H1 (cell line): ENCODE results near the gene GAB2. TPM values are rescaled to one million over a fixed set of nuclear protein-coding genes. Genes with fewer than 3 reads are reported as not detected.
A peak's percentile ranks its signal among the peaks of the same experiment; 100 is the strongest.

Experiments
- CTCF ChIA-PET: fragments of 300-600 bp; sonication (Branson Sonifier 250); formaldehyde crosslinking; loops from one replicate; lab custom pipeline; 2021; ENCODE audit not compliant: partially characterized antibody; lab: Charles Lee
- POLR2A ChIA-PET: fragments of 300-600 bp; sonication (Branson Sonifier 250); formaldehyde crosslinking; loops from one replicate; lab custom pipeline; 2021; ENCODE audit warnings: inconsistent platforms; ENCODE audit not compliant: partially characterized antibody; lab: Charles Lee
- DNase-seq, 2 experiments: peaks; one replicate each; pipeline versions ENCODE4 v3.0.0 to v3.0.0-alpha.2; 2010 to 2022; ENCODE audit warnings: low spot score in 2 of 2, low read depth in 1 of 2, mixed read lengths in 1 of 2
- FAIRE-seq: peaks from 2 replicates; lab custom pipeline; 2011; peaks lifted over from hg19 to GRCh38; lab: Jason Lieb, UNC
- H2AFZ ChIP-seq: 2 replicates; pipeline ENCODE4 v1.8.1; 2012; ENCODE audit warnings: low read length, inconsistent platforms
- H2AK5ac ChIP-seq: 2 replicates; pipeline ENCODE4 v1.6.1; 2013; ENCODE audit warnings: low read depth, low read length
- H2BK120ac ChIP-seq: replicated peaks from 2 replicates; pipeline ENCODE3; 2013; ENCODE audit warnings: low read depth, low read length, inconsistent platforms
- H2BK12ac ChIP-seq: 2 replicates; pipeline ENCODE4 v1.6.1; 2013; ENCODE audit warnings: low read depth, low read length
- H2BK15ac ChIP-seq: 2 replicates; pipeline ENCODE4 v1.6.1; 2013; ENCODE audit warnings: low read length
- H2BK20ac ChIP-seq: 2 replicates; pipeline ENCODE4 v1.6.1; 2013; ENCODE audit warnings: low read length
- H2BK5ac ChIP-seq: 2 replicates; pipeline ENCODE4 v1.6.1; 2013; ENCODE audit warnings: low read depth, low read length
- H3K14ac ChIP-seq: 2 replicates; pipeline ENCODE4 v1.6.1; 2013; ENCODE audit warnings: inconsistent platforms; ENCODE audit not compliant: insufficient read length
- H3K18ac ChIP-seq: 2 replicates; pipeline ENCODE4 v1.6.1; 2013; ENCODE audit warnings: low read length; ENCODE audit errors: extremely low read depth
- H3K23ac ChIP-seq: 2 replicates; pipeline ENCODE4 v1.6.1; 2013; ENCODE audit warnings: inconsistent platforms; ENCODE audit not compliant: insufficient read length
- H3K23me2 ChIP-seq: 2 replicates; pipeline ENCODE4 v1.6.1; 2013; ENCODE audit warnings: low read depth, low read length
- H3K27ac ChIP-seq: 2 replicates; pipeline ENCODE4 v1.6.1; 2011; ENCODE audit warnings: low read depth, low read length, inconsistent platforms
- H3K27me3 ChIP-seq, 4 experiments: replicated peaks in 1 of 4; 1 replicate in 1 of 4; 2 replicates in 3 of 4; pipeline versions ENCODE4 v1.6.1 to v1.8.1; 2011 to 2013; ENCODE audit warnings: low read length in 3 of 4, mild to moderate bottlenecking in 3 of 4, inconsistent platforms in 2 of 4, mixed read lengths in 2 of 4, moderate library complexity in 1 of 4; ENCODE audit not compliant: control insufficient read depth in 3 of 4, insufficient read depth in 3 of 4; ENCODE audit errors: extremely low read depth in 1 of 4
- H3K36me3 ChIP-seq, 4 experiments: 2 replicates each; pipeline versions ENCODE4 v1.6.1 to v1.8.1; 2011 to 2013; ENCODE audit warnings: mild to moderate bottlenecking in 4 of 4, low read length in 3 of 4, moderate library complexity in 2 of 4, control low read depth in 1 of 4, inconsistent platforms in 1 of 4; ENCODE audit not compliant: insufficient read depth in 4 of 4, control insufficient read depth in 2 of 4
- H3K4ac ChIP-seq: replicated peaks from 2 replicates; pipeline ENCODE3; 2013; ENCODE audit warnings: low read length, low read depth, mixed read lengths, inconsistent platforms; ENCODE audit not compliant: insufficient read length
- H3K4me1 ChIP-seq, 4 experiments: replicated peaks in 1 of 4; 1 replicate in 1 of 4; 2 replicates in 3 of 4; pipeline versions ENCODE4 v1.6.1 to v1.8.1; 2011 to 2013; ENCODE audit warnings: low read length in 3 of 4, inconsistent platforms in 2 of 4, mixed read lengths in 1 of 4; ENCODE audit not compliant: insufficient read depth in 4 of 4, control insufficient read depth in 3 of 4
- H3K4me2 ChIP-seq, 2 experiments: 2 replicates each; pipeline versions ENCODE4 v1.6.1 to v1.8.1; 2011 to 2013; ENCODE audit warnings: low read depth in 2 of 2, low read length in 2 of 2, control low read depth in 1 of 2, inconsistent platforms in 1 of 2, mild to moderate bottlenecking in 1 of 2; ENCODE audit not compliant: insufficient read depth in 1 of 2
- H3K4me3 ChIP-seq, 4 experiments: fragments of 200-600, 300-600 bp in 1 of 4; sonication (generic), shearing (Covaris generic), sonication (Bioruptor Twin) in 1 of 4; 2 replicates each; pipeline versions ENCODE4 v1.5.1 to v1.8.1; 2011 to 2016; ENCODE audit warnings: low read length in 4 of 4, low read depth in 3 of 4, control low read depth in 2 of 4, inconsistent platforms in 2 of 4, mild to moderate bottlenecking in 2 of 4, mixed read lengths in 1 of 4, moderate library complexity in 1 of 4; ENCODE audit not compliant: insufficient read depth in 2 of 4; ENCODE audit errors: extremely low read depth in 1 of 4
- H3K56ac ChIP-seq: replicated peaks from 2 replicates; pipeline ENCODE3; 2013; ENCODE audit warnings: low read depth, mild to moderate bottlenecking, mixed read lengths, low read length, inconsistent platforms; ENCODE audit not compliant: insufficient read length
- H3K79me1 ChIP-seq: 2 replicates; pipeline ENCODE4 v1.6.1; 2013; ENCODE audit warnings: low read depth, low read length, control low read depth
- H3K79me2 ChIP-seq, 2 experiments: 2 replicates each; pipeline versions ENCODE4 v1.6.1 to v1.8.1; 2012 to 2013; ENCODE audit warnings: low read length in 2 of 2, mild to moderate bottlenecking in 2 of 2, inconsistent platforms in 1 of 2; ENCODE audit not compliant: insufficient read depth in 2 of 2, control insufficient read depth in 1 of 2
- H3K9ac ChIP-seq, 4 experiments: replicated peaks in 1 of 4; 1 replicate in 1 of 4; 2 replicates in 3 of 4; pipeline versions ENCODE4 v1.6.1 to v1.8.1; 2011 to 2013; ENCODE audit warnings: low read depth in 3 of 4, low read length in 3 of 4, control low read depth in 2 of 4, mild to moderate bottlenecking in 2 of 4, moderate library complexity in 2 of 4, inconsistent platforms in 1 of 4; ENCODE audit errors: extremely low read depth in 1 of 4
- H3K9me3 ChIP-seq, 2 experiments: 2 replicates each; pipeline versions ENCODE4 v1.6.1 to v1.8.1; 2012 to 2013; ENCODE audit warnings: mild to moderate bottlenecking in 2 of 2, moderate library complexity in 2 of 2, control low read depth in 1 of 2, inconsistent platforms in 1 of 2, low read depth in 1 of 2, low read length in 1 of 2, mixed read lengths in 1 of 2; ENCODE audit not compliant: insufficient read depth in 2 of 2
- H4K20me1 ChIP-seq, 2 experiments: replicated peaks in 1 of 2; 2 replicates each; pipeline versions ENCODE3 to v1.8.1; 2011 to 2013; ENCODE audit warnings: inconsistent platforms in 2 of 2, low read length in 2 of 2, mild to moderate bottlenecking in 1 of 2; ENCODE audit not compliant: insufficient read depth in 2 of 2, control insufficient read depth in 1 of 2
- H4K5ac ChIP-seq: 2 replicates; pipeline ENCODE4 v1.6.1; 2013; ENCODE audit warnings: low read length, low read depth, mixed read lengths, inconsistent platforms; ENCODE audit not compliant: insufficient read length
- H4K8ac ChIP-seq: 2 replicates; pipeline ENCODE4 v1.8.0; 2013; ENCODE audit warnings: mild to moderate bottlenecking, moderate library complexity, low read length, inconsistent platforms; ENCODE audit not compliant: insufficient read depth; ENCODE audit errors: extremely low read depth
- H4K91ac ChIP-seq: replicated peaks from 2 replicates; pipeline ENCODE3; 2013; ENCODE audit warnings: low read length, mixed read lengths, inconsistent platforms; ENCODE audit not compliant: insufficient read length
- FOSL1 ChIP-seq: IDR thresholded peaks from 2 replicates; pipeline ENCODE4 v1.6.1; 2011; ENCODE audit warnings: mild to moderate bottlenecking, low read depth, low read length, moderate library complexity; ENCODE audit not compliant: insufficient read depth
- RXRA ChIP-seq: IDR thresholded peaks from 2 replicates; pipeline ENCODE4 v1.6.1; 2011; ENCODE audit warnings: low read depth, mild to moderate bottlenecking, low read length, moderate library complexity; ENCODE audit not compliant: insufficient read depth
- WGBS, 2 experiments: shearing (Covaris generic) in 1 of 2; methylation state at CpG; one replicate each; pipeline versions ENCODE4 v1.1.6 to v1.1.7; 2013 to 2015; ENCODE audit warnings: low lambda C conversion rate in 2 of 2, mixed read lengths in 2 of 2, inconsistent platforms in 1 of 2, low coverage in 1 of 2, missing lambda C conversion rate in 1 of 2; ENCODE audit not compliant: insufficient replicate concordance in 2 of 2, insufficient coverage in 1 of 2, insufficient read length in 1 of 2; ENCODE audit errors: extremely low coverage in 1 of 2, missing lambda C conversion rate in 1 of 2; 5-methylcytosine and 5-hydroxymethylcytosine counted together
- polyA plus RNA-seq, 7 experiments: library from polyadenylated mRNA; depleted of rRNA in 3 of 7; stranded (reverse) in 5 of 7; unstranded in 2 of 7; fragments of >200 nt in 5 of 7; fragments of 200-250 nt in 2 of 7; gene quantifications; 1 replicate in 5 of 7; 2 replicates in 1 of 7; 4 replicates in 1 of 7; pipeline versions ENCODE4 v1.2.1 to v1.2.3, GENCODE V29; 2011 to 2013; ENCODE audit warnings: missing spikeins in 2 of 7, mixed read lengths in 2 of 7
- total RNA-seq: library from RNA; stranded (reverse); fragmentation: NEBNext Ultra II Directional; extraction: Animal tissue kit (Norgen Biotek cat#: 25700); gene quantifications from 2 replicates; pipeline ENCODE4 v1.2.1, GENCODE V29; 2021

The GAB2 gene
- total and polyA plus RNA-seq, 2 of the 8 experiments (the other 6 are each of a cell fraction or from before 2014, with no cell fraction given) = 6.3 to 14.0 TPM

- H3K14ac ChIP-seq = no peak overlapping the region
- DNase-seq = no peak
- H3K4me1 ChIP-seq = peaks cover 0 to 10% (median 5%) of the 10 kb centered on the region in 4 experiments; a peak in 6 of 7 replicates
- H3K23ac ChIP-seq = no peak overlapping the region
- POLR2A ChIA-PET = interaction anchor here (1.4 kb wide), 1 partner anchor 13 kb away, joined by 4 read pairs; no protein-coding TSS in a partner anchor
- TF ChIP-seq RXRA = no peak
- TF ChIP-seq FOSL1 = no peak
- no peak overlapping the region; the same call in 1 of the 2 replicates for H3K18ac ChIP-seq
- H4K8ac ChIP-seq = no peak overlapping the region
- no peak overlapping the region for H3K4me3 ChIP-seq
- no peak overlapping the region for H3K56ac ChIP-seq
- H4K20me1 ChIP-seq = no peaks in the 10 kb centered on the region
- FAIRE-seq = no peak
- H3K79me2 ChIP-seq = no peaks in the 10 kb centered on the region
- no peaks in the 10 kb centered on the region for H3K27me3 ChIP-seq
- CTCF ChIA-PET = interaction anchor here (0.6 to 1.6 kb wide), 5 partner anchors 18 to 142 kb away, joined by 3 to 4 read pairs (median 3); no protein-coding TSS in a partner anchor
- no peak overlapping the region for H3K27ac ChIP-seq
- no peaks in the 10 kb centered on the region for H3K23me2 ChIP-seq
- H2BK20ac ChIP-seq = no peak overlapping the region
- no peak overlapping the region; a peak in 1 of 7 replicates for H3K9ac ChIP-seq
- no peak overlapping the region for H4K5ac ChIP-seq
- no peak overlapping the region for H2AK5ac ChIP-seq
- H2AFZ ChIP-seq = no peak overlapping the region
- H2BK15ac ChIP-seq = no peak overlapping the region
- H2BK5ac ChIP-seq = no peak overlapping the region
- no peak overlapping the region for H4K91ac ChIP-seq
- 67% methylated on average over 7 of the region's 7 CpGs; no CpG with 5 or more reads in 1 of the 2 experiments for WGBS, 2 experiments
- no peaks in the 10 kb centered on the region for H3K36me3 ChIP-seq
- H3K79me1 ChIP-seq = no peaks in the 10 kb centered on the region
- H2BK120ac ChIP-seq = no peak overlapping the region
- H2BK12ac ChIP-seq = no peak overlapping the region
- H3K4me2 ChIP-seq = peak overlapping the region in 1 of 2 experiments; percentile 30; a peak in 1 of 4 replicates
- no peaks in the 10 kb centered on the region for H3K9me3 ChIP-seq
- H3K4ac ChIP-seq = no peak overlapping the region
Observed at GRCh38 chr11:78350646-78351165, 66.9 kb downstream of the GAB2 start.
